Activated CD4-positive, alpha-beta T cell treated with anti-CD3 and anti-CD28 coated beads, Interleukin-2, amount 50 U/mL, for 48 hours (primary cell): ENCODE data around the gene MEX3D.

Experiments
- DNase-seq, 2 experiments: peaks; one replicate each; pipeline ENCODE4 v3.0.0-alpha.2; 2020

The MEX3D gene

DNA sequence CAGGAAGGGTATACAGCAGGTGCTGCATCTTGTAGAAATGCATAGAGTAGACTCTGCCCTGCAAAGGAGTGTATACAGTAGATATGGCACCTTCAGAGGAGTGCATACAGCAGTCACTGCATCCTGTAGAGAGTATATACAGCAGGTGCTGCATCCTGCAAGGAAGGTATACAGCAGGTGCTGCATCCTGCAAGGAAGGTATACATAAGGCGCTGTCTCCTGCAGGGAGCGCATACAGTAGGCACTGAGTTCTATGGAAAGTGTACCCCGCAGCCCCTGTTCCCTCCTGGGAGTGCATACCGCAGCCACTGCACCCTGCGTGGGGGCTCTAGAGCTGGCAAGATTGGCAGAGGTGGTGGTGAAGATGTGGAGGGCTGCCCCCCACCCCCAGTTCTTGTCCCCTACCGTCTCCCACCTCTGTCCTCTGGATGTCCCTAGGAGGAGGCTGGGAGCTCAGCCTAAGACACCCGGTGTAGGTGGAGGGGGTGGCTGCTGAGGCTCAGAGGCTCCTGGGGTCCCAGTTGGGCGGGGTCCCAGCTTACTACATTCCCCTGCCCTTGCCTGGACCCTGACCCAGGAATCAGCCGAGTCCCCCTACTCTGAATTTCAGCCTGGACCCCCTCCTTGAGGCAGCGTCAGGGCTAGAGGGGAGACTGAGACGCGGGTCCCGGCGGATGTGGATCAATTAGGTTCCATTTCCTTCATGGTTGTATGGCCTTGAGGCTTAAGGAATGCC is 53.0 kb downstream of the MEX3D start:
- DNase-seq, result no peak

GRCh38 chr19:1514295-1514661 is 53.8 kb downstream of the MEX3D start:
- DNase-seq, result no peak

- peak; percentile 75 to 80 for DNase-seq
Observed at GRCh38 chr19:1513499-1514294, 54.4 kb downstream of the MEX3D start.

GRCh38 chr19:1512671-1513498 is 55.2 kb downstream of the MEX3D start, which contains the start of gene ADAMTSL5:
Gene ADAMTSL5 (minus strand): TSS chr19:1513019. CDS start chr19:1510943, 2,076 bp downstream.
- DNase-seq, result peak; percentile 76 to 83

DNA sequence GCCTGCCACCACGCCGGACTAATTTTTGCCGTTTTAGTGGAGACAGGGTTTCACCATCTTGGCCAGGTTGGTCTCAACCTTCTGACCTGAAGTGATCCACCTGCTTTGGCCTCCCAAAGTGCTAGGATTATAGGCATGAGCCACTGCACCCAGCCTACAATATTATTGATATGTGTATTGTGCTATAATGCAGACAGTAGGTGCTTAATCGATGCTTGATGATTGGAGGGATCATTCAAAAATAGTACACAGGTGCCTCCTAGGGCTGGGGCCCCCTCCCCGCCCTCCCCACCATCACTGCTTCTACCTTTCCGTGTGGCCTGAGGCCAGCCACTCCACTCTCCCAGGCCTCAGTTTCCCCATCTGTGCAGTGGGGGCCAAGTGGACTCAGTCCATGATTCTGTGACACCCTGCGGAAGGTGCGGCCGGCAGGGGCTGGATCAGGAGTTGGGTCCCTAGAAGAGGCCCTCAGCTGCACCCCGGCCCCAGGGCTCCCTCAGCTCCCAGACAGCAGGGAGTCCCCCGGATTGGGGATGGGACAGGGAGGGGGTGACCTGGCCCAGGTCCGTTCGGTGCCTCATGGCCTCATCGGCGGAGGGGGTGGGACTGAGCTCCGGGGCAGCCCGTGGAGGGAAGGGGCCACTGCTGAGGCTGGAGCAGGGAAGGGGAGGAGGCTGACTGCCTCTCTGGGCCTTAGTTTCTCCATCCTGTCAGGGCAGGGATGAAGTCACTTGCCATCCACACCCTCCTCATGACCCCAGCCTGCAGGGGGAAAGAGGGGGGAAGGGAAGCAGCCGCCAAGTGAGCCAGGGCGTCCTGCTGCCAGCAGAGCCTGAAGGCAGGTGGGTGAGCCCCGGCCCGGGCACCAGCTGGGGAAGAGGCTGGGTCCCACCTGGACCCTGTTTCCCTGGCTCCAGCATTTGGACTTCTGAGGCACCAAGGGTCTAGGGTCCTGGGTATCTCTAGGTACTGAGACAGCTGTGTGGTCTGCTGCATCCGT is 56.5 kb downstream of the MEX3D start:
- no peak for DNase-seq

DNA sequence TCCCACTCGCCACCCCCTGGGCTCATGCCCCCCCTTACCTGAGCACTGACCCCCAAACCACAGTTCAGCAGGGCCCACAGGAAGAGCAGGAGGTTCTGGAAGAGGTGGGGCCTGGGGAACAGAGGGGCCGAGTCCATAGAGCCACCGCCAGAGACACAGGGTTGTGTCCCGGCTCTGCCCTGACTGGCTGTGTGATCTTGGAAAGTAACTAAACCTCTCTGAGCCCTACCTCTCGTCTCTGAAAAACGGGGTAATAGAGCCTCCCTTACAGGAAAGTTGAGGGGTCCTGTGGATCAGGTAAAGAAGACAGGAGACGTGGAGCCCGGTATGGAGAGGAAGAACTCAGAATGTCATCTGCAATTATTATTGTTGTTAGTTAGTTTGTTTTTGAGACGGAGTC is 57.3 kb downstream of the MEX3D start:
- DNase-seq, result no peak

- no peak for DNase-seq
Observed at GRCh38 chr19:1510442-1510806, 57.7 kb downstream of the MEX3D start.

GRCh38 chr19:1509602-1510441 is 58.3 kb downstream of the MEX3D start:
- DNase-seq, result no peak

GRCh38 chr19:1508507-1508856 is 59.6 kb downstream of the MEX3D start:
- no peak for DNase-seq

DNA sequence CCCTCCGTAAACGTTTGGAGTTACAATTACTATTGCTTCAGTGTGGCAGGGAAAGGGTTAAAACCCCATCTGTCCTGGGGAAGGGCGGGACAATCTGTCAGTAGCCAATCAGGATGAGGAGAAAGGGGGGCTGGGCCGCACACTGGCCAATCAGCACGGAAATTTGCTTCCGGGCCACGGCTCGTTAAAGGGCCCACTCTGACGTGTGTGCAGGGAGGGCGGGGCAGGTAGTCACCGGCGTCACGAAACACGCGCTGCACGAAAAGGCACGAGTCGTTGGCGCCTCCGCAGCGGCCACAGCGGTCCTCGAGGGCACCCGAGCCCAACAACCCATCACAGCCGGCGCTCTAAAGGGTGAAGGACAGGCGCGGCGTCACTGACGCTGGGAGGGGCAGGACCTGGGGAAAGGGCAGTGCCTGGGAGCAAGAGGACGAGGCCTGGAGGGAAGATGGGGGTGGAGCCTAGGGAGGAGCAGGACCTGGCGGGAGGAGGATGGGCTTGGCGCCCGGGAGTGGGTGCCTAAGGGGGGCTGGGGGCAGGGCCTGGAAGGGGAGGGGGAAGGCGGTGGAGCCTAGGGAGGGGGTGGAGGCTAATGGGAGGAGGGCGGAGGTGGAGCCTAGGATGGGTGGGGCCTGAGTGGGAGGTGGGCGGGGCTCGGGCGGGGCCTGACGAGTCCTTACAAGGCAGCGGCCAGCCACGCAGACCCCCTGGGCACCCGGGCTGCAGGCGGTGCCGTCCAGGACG is 60.2 kb downstream of the MEX3D start:
- DNase-seq, result peak; percentile 89 to 93

DNA sequence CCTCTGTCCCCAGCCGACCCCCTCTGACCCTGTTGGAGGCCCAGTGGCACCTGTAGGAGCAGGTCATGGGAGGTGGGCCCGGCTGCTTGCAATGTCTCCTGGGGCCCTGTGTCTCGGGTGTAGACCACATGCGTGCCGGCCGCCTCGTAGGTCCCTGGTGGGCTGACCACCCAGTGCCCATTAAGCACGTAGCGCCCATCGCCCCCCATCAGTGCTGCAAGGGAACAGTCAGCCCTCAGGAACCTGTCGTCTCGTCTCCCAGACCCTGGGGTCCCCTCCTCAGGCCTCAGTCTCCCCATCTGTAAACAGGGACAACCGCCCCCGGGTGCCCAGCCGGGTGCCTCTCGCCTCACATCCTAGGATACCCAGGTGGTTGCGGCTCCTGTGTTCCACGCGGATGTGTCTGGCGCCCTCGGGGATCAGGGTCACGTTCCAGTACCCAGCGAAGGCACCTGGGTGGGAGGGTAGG is 60.9 kb downstream of the MEX3D start:
- no peak for DNase-seq

GRCh38 chr19:1505991-1506881 is 61.9 kb downstream of the MEX3D start:
- DNase-seq, result no peak

GRCh38 chr19:1505012-1505411 is 63.1 kb downstream of the MEX3D start:
- DNase-seq, result no peak
